Tibial artery (tissue), 4 donors: Measurements from ENCODE around the gene AP1M1.

Experiments
- DNase-seq, 2 donors: peaks; one replicate each; pipeline ENCODE4 v3.0.0-alpha.2; 2019
- H3K27ac ChIP-seq, 2 donors: fragments of 200-600 bp; sonication (generic) in 1 of 2; 1 replicate in 1 of 2; 2 replicates in 1 of 2; pipeline ENCODE4 v1.5.1; 2018 to 2019; ENCODE audit warnings: mild to moderate bottlenecking in 1 of 2
- H3K27me3 ChIP-seq, 2 donors: fragments of 200-600 bp; sonication (generic) in 1 of 2; one replicate each; pipeline versions ENCODE4 v1.5.1 to v1.6.0; 2016 to 2019
- H3K36me3 ChIP-seq, 3 donors: fragments of 200-600 bp; sonication (generic) in 2 of 3; one replicate each; pipeline ENCODE4 v1.5.1; 2016 to 2019; ENCODE audit warnings: mild to moderate bottlenecking in 2 of 3
- H3K4me1 ChIP-seq, 4 donors: fragments of 200-600 bp; sonication (generic) in 2 of 4; 1 replicate in 3 of 4; 2 replicates in 1 of 4; pipeline ENCODE4 v1.5.1; 2016 to 2019
- H3K4me3 ChIP-seq, 2 donors: fragments of 200-600 bp; sonication (generic) in 1 of 2; 1 replicate in 1 of 2; 2 replicates in 1 of 2; pipeline ENCODE4 v1.5.1; 2018 to 2019; ENCODE audit warnings: mild to moderate bottlenecking in 2 of 2
- H3K9me3 ChIP-seq, 3 donors: fragments of 200-600 bp; sonication (generic) in 1 of 3; one replicate each; pipeline ENCODE4 v1.5.1; 2016 to 2019
- intact Hi-C: fragments of 100-400 bp; cut with DNase I; formaldehyde crosslinking; loops from one replicate; pipeline ENCODE4 v1.15.0; 2023; ENCODE audit warnings: low total_unique reads
- TF ChIP-seq, protein P1 (sequence below), 2 experiments: fragments of 200-600 bp in 1 of 2; fragments of 450-650 bp in 1 of 2; IDR thresholded peaks; one replicate each; pipeline ENCODE4 v1.5.1; 2017 to 2019; ENCODE audit warnings: antibody characterized with exemption in 2 of 2, mild to moderate bottlenecking in 1 of 2, moderate library complexity in 1 of 2

AP1M1 gene

DNA sequence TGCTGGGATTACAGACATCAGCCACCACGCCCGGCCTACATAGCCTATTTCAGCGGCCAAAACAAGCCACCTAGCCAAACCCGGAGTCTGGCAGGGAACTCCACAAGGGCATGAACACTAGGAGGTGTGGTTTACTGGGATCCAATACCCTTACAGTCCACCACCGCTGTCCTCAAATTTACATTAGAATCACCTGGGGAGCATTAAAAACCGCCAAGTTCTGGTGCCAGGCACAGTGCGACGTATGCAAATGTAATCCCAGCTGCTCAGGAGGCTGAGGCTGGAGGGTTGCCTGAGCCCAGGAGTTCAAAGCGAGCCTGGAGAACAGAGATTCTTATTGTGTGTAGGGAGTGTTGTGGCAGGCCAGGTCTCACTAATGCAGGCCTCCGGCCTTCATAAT, 4.2 kb upstream of the AP1M1 start:
- Histone ChIP-seq H3K36me3 (peaks cover 33 to 52% (median 39%) of the 10 kb centered on the region in 3 donors), H3K27ac (no peak overlapping the region), H3K27me3 (no peaks in the 10 kb centered on the region), H3K9me3 (no peaks in the 10 kb centered on the region), H3K4me3 (no peak overlapping the region), H3K4me1 (peaks cover 0 to 17% (median 12%) of the 10 kb centered on the region in 4 donors)
- peak in 1 of 2 donors; percentile 33 for DNase-seq
- intact Hi-C loops: no loop called here
- TF ChIP-seq, protein P1, sequence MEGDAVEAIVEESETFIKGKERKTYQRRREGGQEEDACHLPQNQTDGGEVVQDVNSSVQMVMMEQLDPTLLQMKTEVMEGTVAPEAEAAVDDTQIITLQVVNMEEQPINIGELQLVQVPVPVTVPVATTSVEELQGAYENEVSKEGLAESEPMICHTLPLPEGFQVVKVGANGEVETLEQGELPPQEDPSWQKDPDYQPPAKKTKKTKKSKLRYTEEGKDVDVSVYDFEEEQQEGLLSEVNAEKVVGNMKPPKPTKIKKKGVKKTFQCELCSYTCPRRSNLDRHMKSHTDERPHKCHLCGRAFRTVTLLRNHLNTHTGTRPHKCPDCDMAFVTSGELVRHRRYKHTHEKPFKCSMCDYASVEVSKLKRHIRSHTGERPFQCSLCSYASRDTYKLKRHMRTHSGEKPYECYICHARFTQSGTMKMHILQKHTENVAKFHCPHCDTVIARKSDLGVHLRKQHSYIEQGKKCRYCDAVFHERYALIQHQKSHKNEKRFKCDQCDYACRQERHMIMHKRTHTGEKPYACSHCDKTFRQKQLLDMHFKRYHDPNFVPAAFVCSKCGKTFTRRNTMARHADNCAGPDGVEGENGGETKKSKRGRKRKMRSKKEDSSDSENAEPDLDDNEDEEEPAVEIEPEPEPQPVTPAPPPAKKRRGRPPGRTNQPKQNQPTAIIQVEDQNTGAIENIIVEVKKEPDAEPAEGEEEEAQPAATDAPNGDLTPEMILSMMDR (IDR thresholded peaks at IDR 0.05): no peak

DNA sequence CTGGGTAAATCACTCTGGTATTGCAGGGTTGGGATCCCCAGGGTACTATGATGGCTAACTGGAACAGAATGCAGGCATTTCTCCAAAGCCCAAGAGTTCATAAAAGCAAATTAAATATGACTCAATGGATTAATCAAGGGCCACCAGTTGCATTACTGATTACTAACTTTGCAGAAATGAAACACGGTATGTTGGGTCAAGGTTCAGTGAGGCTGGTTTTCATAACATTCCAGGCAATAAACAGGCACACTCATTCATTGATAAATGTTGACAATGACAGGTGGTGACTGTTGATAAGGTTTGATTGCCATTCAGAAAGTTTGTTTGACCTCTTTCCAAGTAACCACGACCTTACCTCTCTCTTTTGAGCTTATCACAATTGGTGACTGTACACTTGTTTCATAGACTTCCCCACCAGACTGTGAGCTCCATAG, 506 bp upstream of the AP1M1 start:
- intact Hi-C loops: no loop called here
- Histone ChIP-seq H3K36me3 (peaks cover 8 to 30% (median 13%) of the 10 kb centered on the region in 3 donors), H3K27me3 (no peaks in the 10 kb centered on the region), H3K4me1 (peaks cover 0 to 38% (median 31%) of the 10 kb centered on the region in 4 donors), H3K9me3 (no peaks in the 10 kb centered on the region), H3K27ac (peak overlapping the region; percentile 76 to 88), H3K4me3 (peak overlapping the region; percentile 73 to 97)
- peak; percentile 42 to 53 for DNase-seq
- TF ChIP-seq, protein P1 (IDR thresholded peaks at IDR 0.05): no peak

DNA sequence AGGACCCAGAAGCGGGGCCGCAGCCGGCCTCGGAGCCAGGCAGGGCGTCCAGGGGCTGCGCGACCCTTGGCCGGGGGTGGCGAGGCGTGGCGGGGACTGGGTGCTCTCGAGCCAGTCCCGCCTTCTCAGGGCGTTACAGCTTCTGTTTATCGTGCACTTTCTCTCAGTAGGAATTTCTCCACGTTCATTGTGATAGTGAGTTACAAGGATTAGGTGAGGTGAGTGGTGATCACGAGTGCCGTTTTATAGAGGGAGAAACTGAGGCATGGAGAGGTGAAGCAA, 600 bp downstream of the AP1M1 start:
- H3K36me3 ChIP-seq: peaks cover 8 to 30% (median 15%) of the 10 kb centered on the region in 3 donors
- DNase-seq: no peak
- H3K9me3 ChIP-seq: no peaks in the 10 kb centered on the region
- H3K27me3 ChIP-seq: no peaks in the 10 kb centered on the region
- peaks cover 0 to 38% (median 31%) of the 10 kb centered on the region in 4 donors for H3K4me1 ChIP-seq
- intact Hi-C loops: no loop called here
- TF ChIP-seq, protein P1 (IDR thresholded peaks at IDR 0.05): no peak
- H3K27ac ChIP-seq: peak overlapping the region; percentile 76 to 88
- peak overlapping the region; percentile 73 to 97 for H3K4me3 ChIP-seq

DNA sequence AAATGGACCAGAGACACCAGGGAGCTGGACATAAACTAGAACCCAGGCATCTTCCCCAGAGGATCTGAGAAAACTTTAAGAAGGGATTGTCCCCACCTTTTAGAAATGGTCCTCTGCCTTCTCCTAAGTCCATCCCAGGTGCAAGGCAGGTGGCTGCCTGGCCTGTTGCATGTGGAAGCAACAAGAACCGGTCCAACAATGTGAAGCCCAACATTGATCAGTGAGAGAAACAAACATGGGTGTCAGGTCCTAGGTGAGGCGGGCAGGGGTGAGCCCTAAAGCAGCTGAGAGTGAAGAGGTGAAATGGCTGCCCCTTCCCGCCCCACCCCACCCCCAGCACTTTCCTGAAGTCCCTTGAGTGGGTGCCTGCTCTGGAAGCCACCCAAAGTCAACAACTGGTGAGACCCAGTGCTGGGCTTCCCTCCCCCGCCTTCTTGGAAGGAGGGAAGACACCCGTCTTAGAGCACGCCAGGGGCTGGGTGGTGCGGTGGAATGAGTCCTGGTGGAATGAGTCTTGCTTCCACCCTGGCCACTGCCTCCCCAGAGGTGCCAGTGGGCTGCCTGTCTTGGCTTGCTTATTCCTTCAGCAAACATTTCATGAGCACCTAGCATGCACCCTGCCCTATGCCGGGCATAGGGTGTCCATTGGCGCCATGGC, 1.7 kb downstream of the AP1M1 start:
- peak in 1 of 2 donors; percentile 54 for DNase-seq
- H3K9me3 ChIP-seq: no peaks in the 10 kb centered on the region
- intact Hi-C loops: no loop called here
- peak overlapping the region; percentile 76 to 88 for H3K27ac ChIP-seq
- H3K27me3 ChIP-seq: no peaks in the 10 kb centered on the region
- H3K4me3 ChIP-seq: peak overlapping the region in 1 of 2 donors; percentile 97
- TF ChIP-seq, protein P1 (IDR thresholded peaks at IDR 0.05): no peak
- H3K4me1 ChIP-seq: peaks cover 0 to 38% (median 31%) of the 10 kb centered on the region in 4 donors
- peaks cover 12 to 38% (median 26%) of the 10 kb centered on the region in 3 donors for H3K36me3 ChIP-seq

DNA sequence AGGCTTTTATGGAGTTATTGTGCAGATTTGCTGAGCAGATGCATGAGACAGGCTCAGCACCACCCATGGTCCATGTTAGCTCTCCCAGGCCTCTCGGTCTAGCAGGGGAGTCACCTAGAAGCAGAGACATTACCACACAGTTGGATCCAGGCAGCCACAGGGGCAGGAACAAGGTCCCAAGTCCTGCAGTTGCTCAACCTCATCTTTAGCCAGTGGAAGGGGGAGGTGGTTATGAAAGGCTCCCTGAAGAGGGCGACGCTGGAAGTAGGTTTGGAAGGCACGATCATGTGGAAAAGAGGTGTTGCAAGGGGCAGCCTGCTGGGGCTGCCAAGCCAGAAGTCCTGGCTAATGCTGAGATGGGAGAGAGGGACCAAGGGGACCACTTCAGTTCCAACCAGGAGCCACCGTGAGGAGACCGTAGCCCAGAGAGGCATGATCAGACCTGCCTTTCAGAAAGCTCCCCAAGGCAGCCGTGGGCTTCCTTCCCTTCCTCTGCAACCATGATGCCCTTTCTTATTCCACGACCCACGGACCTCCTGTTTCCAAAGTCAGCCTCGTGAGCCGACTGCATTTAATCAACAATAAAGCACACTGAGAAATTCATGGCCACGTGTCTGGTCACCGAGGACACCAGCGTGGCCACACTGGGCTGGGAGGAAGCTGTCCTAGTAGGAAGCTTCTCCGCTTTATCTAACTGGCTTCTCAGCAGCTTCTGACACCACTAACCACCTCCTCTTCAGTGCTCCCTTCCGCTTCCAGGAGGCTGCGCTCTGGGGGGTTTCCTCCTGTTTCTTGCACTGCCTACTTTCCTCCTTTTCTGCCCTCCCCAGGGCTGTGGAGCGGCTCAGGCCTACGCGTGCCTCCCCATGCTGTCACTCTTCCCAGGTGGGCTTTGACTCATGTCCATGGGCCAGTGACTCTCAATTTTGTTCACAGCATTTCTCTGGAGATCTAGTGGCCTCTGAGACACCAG, 2.6 kb downstream of the AP1M1 start:
- H3K27ac ChIP-seq: no peak overlapping the region
- peaks cover 0 to 38% (median 31%) of the 10 kb centered on the region in 4 donors for H3K4me1 ChIP-seq
- no peaks in the 10 kb centered on the region for H3K27me3 ChIP-seq
- no peaks in the 10 kb centered on the region for H3K9me3 ChIP-seq
- peak; percentile 74 to 78 for DNase-seq
- intact Hi-C loops: no loop called here
- peaks cover 12 to 47% (median 33%) of the 10 kb centered on the region in 3 donors for H3K36me3 ChIP-seq
- H3K4me3 ChIP-seq: no peak overlapping the region
- TF ChIP-seq, protein P1 (IDR thresholded peaks at IDR 0.05): no peak
